GM18499 (cell line): ENCODE measurements around the gene CUX1.
"Not testable (repeated sequence)": the region's sequence is repeated elsewhere in the genome, so short reads cannot be mapped to it uniquely, and the experiment has no call there.

Experiments
- ATAC-seq: cut with Tn5 transposase; IDR thresholded peaks from one replicate; pipeline ENCODE4 v1.9.1; 2021; ENCODE audit warnings: moderate number of reproducible peaks; ENCODE audit not compliant: insufficient read depth, unreplicated experiment

The CUX1 gene

DNA sequence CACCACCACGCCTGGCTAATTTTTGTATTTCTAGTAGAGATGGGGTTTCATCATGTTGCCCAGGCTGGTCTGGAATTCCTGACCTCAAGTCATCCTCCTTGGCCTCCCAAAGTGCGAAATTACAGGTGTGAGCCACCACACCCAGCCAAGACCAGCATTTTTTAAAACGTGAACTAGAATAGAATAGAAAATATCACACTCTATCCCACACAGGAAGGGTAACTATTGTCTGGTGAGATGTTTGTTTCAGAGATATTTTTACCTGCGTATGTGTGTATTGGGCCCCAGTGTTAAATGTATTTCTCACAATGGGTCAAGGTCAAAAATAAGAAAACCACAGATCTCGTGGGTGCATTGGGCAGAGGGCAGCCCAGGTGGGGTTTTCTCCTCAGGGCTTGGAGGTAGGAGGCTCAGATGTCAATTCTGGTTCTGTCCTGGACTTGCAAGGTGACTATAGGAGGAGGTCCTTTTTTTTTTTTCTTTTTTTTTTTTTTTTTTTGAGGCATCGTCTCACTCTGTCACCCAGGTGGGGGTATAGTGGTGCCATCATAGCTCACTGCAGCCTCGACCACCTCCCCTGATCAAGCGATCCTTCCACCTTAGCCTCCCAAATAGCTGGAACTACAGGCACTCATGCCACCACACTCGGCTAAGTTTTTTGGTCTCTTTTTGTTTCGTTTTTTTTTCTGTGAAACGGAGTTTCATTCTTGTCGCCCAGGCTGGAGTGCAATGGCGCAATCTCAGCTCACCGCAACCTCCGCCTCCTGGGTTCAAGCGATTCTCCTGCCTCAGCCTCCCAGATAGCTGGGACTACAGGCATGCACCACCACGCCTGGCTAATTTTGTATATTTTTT, 488.2 kb downstream of the CUX1 start:
- ATAC-seq, result peak; percentile 28

DNA sequence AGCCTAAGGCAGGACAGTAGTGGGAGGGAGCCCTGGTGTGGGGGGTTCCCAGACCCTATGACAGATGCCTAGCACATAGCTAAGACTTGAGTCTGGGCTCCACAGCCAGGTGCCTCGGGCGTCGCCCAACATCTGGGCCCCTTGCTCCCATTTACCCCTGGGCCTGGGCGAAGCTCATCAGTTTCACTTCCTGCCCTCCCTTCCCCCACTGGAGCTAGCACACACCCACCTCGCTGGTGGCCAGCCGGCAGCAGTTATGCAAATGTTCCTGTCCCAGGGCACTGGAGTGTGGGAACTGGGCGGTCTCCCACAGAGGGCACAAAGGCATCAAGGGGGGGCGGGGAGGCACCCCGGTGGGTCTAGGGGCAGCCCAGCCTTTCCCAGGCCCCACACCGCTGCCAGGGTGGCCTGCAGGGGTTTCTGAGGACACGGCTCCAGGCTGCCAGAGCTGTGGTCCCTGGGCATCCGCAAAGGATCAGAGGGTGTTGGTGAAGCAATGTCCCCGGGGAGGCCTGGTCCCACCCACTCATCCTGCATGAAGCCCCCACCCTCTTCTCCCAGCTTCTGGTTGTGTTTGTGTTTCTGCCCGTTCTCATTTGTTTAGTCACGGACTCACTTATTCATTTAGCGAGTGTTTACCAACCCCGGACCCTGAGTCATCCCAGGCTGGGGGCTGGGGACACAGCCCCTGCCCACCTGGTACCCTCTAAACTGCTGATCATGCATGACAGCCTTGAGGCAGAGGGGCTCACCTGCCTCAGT, 489.7 kb downstream of the CUX1 start:
- ATAC-seq, result peak; percentile 49

DNA sequence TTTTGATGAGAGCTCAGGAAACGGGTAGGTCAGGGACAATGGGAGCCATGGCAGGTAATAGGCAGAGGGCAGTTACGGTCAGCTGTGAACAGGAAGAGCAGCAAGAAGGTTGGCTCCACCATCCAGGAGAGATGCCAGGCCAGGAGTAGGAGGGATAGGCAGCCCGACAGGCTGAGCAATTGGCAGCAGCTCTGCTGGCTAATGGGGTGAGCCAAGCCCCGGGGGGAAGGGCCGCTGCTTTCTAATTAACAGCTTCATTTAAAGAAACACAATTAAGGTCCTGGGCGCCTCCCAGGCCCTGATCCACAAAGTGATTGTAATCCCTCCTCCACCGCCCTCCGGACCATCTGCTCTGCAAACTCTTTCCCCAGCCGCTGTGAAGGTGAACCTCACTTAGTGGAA, 493.0 kb downstream of the CUX1 start:
- no peak for ATAC-seq

DNA sequence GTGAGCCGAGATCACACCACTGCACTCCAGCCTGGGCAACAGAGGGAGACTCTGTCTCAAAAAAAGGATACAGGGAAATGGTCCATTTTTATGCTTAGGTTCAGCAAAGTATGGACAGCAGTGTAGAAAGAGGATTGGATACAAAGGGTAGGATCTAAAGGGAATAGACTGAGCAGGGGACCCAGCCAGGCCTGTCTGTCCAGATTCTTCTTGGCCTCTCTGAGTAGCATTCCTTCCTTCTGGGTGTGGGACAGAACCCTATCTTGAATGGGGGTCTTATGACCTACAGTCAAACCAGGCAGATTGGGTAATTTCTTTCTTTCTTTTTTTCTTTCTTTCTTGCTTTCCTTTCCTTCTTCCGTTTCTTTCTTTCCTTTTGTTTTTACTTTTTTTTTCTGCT, 494.9 kb downstream of the CUX1 start:
- no peak for ATAC-seq

DNA sequence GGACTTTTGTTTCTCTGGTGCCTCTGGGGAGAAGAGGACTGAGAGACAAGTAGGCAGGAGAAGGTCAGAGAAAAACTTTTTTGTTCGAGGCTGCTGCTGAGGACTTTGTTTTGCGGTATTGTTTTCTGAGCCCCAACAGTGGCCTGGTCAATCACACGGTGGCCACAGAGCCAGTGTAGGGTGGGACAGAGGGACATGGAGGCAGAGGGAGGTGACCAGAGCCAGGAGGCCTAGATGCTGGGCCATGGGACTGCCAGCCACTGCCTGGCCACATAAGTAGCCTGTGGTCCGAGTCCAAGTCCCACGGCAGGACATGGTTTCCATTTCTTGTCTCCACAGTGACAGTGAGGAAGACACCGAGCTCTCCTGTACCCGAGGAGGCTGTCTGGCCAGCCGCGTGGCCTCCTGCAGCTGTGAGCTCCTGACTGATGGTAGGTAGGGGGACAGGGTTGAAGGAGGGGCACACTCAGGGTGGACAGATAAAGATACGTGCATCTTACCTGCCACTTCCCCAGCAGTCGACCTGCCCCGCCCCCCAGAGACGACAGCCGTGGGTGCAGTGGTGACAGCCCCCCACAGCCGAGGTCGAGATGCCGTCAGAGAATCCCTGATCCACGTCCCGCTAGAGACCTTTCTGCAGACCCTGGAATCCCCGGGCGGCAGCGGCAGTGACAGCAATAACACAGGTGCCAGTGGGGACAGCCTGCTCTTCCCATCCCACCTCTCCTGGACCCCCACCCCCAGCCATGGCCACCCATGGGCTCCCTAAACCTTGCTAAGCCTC, 496.8 kb downstream of the CUX1 start:
- ATAC-seq, result no peak

DNA sequence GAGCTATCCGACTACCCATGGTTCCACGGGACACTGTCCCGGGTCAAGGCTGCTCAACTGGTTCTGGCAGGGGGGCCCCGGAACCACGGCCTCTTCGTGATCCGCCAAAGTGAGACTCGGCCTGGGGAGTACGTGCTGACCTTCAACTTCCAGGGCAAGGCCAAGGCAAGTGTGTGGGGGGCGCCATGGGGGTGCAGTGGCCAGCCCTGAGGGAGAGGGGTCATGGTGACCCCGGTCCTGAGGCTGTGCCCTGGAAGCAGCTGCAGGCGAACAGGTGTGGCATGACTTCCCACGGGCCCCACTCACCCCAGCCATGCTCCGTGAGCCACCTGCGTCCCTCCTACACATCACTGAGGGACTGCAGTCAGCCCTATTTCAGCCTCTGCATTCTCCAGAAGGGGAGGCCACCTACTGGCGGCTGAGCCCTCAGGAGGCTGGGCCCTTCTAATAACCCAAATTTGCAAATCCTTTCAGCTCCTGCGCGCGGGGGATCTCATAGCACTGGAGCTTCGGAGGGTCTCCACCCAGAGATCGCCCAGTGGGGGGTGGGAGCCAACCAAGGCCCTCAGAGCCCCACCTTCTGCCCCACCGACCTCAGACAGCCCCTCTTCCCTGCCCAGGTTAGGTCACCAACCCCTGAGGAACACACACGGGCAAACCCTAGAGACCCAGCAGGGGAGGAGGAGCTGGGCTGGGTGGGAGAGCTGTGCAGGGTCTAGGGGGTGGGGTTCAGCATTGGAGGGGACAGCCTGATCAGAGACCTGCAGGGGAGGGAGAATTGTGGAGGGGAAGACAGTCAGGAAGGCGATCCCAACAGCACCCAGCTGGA, 500.0 kb downstream of the CUX1 start:
- ATAC-seq, result no peak

DNA sequence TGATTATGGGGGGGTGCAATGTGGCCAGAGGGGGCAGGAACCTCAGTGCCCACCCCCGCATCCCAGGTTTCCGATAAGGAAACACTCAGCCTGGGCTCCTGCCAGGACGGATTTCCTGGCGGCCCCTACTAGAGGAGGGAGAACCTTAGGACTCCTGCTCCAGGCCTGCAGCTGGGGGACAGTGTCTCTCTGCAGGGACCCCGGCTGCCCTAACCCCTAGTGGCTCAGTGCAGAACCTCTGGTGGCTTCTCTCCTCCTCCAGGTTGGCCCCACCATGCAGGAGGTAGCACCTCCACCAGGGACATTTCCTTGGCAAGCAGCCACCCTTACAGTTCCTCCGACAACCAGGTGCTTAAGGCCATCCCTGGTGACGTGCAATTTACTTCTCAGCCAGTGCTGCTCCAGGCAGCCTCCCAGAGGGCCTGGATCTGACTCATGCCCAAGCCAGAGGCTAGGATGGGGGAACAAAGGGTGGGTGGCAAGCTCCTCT, 501.1 kb downstream of the CUX1 start:
- no peak for ATAC-seq

DNA sequence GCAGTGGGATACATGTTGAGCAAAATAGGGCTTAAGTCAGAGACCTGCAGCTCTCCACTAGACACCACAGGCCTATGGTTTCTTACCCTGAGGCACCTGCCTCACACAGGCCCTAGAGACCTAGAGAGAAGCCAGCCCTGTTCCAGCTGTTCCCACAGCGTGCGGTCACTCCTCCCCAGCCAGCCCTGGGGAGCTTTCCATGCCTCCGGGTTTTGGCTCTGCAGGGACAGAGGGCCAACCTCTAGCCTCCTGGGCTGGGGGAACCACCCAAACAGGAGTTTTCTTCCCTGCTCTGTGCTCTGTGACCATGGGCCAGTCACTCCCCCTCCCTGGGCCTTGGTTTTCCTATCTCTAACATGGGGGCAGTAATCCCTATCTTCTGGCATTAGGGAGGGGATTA, 502.2 kb downstream of the CUX1 start:
- ATAC-seq, result no peak

DNA sequence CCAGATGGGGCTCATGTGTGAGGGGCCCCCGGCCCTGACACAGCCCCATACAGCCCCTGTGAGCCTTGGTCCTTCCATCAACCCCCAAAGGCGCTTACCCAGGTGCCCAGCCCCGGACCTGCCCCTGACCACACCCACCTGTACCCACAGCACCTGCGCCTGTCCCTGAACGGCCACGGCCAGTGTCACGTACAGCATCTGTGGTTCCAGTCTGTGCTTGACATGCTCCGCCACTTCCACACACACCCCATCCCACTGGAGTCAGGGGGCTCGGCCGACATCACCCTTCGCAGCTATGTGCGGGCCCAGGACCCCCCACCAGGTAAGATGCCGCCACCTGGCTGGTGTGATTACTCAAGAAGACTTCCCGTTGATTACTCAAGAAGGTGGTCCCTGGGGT, 502.8 kb downstream of the CUX1 start:
- ATAC-seq, result no peak

DNA sequence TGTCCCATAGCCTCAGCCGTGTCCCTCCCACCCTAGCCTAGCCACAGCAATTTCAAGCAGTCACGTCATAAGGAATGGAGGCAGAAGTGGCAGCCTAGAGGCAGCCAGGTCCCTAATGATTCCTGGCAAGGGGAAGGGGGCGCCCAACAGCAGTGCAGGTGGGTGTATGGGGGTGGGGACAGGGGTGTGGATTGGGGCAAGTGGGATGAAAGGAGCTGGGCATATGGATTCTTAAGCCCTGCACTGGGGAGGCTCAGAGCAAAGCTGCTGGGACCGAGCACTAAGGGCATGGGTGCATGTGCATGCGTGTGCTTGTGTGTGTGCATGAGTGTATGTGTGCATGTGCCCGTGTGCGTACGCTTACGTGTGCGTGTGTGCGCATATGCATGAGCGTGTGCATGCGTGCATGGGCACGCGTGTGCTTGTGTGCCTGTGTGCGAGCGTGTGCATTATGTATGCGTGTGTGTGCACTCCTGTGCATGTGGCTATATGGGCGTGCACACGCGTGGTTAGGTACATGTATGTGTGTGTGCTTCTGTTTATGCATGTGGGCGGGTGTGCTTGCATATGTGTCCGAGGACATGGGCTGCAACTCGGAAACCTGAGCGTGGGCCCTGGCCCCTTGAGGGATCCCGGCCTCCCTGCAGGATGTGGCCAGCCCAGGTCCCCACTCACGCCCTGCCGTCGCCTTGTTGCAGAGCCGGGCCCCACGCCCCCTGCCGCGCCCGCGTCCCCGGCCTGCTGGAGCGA, 503.4 kb downstream of the CUX1 start:
- ATAC-seq, result no peak

DNA sequence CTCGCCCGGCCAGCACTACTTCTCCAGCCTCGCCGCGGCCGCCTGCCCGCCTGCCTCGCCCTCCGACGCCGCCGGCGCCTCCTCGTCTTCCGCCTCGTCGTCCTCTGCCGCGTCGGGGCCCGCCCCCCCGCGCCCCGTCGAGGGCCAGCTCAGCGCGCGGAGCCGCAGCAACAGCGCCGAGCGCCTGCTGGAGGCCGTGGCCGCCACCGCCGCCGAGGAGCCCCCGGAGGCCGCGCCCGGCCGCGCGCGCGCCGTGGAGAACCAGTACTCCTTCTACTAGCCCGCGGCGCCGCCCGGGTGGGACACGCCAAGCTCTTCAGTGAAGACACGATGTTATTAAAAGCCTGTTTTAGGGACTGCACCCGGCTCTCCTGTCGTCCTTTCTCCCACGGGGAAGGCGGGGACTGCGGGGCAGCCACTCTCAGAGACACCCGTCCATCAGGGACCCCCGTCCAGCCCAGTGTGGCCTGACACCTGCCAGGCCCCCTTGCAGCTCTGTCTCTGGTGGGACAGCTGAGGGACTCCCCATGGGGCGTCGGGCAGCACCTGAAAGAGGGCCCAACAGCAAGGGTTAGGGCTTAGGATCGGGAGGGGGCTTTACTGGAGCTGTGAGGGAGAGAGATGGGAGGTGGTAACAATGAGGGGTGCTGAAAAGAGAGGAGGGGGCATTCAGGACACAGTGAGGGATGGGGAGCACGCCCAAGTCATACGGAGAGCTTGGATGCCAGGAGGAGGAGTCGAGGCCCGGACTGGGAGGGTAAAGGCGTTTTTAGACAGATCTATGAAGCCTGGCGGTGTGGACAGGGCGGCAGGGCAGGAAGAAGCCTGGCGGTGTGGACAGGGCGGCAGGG, 504.1 kb downstream of the CUX1 start:
- no peak for ATAC-seq

DNA sequence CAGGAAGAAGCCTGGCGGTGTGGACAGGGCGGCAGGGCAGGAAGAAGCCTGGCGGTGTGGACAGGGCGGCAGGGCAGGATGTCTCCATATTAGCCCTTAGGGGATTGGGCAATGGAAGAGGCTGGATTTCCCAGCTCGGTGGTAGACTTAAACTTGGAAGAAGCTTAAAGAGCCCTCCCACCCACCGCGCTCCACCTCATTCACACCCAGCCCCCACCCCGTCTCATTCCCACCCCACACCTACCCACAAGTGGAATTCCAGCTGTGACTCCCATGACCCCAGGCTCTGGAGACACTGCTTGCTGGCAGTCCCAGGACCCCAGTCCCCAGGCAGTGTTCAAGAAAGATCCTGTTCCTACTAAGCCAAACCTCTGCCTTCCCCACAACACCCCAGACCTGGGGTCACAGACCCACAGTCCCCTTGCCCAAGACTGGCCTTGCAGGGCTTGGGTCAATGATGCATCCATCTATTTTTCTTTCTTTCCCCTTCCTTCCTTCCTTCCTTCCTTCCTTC, 504.8 kb downstream of the CUX1 start:
- no peak for ATAC-seq

DNA sequence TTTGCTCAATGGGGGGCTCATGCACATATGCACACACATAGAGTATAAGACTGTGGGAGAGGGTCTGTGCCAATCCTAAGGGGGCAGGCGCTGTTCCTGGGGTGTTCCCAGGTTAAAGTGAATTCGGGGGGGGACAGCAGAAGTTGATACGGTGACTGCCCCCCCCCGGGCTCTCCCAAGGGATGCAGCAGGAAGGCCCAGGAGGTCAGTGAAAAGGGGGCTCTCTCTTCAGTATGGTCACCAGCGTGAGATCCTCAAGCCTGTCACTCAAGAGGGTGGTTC, 506.4 kb downstream of the CUX1 start:
- ATAC-seq, result no peak

DNA sequence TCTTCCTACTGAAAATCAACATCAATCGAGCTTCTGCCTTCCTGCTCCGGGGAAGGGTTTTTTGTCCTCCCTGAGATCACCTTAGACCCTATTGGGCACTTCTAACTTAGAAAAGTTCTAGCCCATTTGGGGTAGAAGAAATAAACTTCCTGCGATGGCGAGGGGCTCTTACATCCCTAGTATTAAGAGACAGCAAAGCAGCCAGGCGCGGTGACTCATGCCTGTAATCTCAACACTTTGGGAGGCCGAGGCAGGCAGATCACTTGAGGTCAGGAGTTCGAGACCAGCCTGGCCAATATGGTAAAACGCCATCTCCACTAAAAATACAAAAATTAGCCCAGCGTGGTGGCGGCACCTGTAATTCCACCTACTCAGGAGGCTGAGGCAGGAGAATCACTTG, 507.7 kb downstream of the CUX1 start:
- not testable (repeated sequence) for ATAC-seq

DNA sequence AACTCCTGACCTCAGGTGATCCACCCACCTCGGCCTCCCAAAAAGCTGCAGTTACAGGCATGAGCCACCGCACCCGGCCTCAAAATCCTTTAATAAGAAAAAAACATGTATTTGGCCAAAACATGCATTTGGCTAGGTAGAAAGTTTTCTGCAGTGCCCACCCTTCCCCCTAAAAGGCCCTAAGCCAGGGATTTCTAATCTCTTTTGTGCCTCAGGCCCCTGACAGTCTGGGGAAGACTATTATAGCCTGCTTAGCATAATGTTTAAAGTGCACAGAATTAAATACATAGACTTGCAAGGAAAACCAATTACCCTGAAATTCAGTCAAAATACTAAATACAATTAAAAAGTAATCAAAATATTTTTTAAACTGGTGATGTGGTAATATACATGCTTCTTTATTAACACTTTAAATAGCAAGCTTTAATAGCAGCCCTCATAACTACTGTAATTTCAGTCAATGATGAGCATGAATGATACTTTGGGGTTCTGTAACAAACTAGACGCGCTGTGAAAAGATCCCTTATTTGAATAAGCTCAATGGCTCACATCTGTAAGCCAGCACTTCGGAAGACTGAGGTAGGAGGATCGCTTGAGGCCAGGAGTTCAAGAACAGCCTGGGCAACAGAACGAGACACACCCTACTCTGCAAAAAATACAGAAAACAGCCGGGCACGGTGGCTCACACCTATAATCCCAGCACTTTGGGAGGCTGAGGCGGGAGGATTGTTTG, 508.9 kb downstream of the CUX1 start:
- no peak for ATAC-seq

DNA sequence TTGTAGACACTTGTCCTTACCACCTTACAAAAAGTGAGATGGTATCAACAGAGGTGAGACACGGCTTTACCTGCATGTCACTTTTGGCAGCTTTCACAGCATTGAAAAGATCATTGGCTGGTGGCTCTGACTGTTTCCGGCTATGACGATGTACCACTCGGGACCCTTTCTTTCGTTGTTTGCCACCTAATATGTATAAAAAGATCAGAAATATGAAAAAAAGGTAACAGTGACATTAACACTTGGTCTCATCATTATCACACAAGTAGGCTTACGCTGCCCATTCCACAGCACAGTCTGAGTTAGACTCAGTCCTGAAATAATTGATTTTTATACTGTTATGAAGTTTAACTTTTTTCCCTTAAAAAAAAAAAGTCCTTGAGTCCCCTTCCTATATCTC, 509.8 kb downstream of the CUX1 start:
- ATAC-seq, result not testable (repeated sequence)

DNA sequence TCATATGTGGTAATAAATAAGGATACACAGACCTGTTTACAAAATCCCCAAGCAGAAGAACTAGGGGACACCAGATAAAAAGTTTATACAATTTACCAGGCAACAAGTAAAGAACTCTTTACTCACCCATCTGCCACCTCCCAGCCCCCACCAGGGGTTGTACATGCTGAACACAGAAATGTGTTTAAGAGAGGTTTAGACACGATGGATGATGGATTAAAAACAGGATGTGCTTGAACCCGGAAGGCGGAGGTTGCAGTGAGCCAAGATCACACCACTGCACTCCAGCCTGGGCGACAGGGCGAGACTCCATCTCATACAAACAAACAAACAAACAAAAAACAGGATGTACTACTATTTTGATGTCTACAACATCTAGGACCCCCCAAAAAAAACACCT, 511.4 kb downstream of the CUX1 start:
- ATAC-seq, result not testable (repeated sequence)

DNA sequence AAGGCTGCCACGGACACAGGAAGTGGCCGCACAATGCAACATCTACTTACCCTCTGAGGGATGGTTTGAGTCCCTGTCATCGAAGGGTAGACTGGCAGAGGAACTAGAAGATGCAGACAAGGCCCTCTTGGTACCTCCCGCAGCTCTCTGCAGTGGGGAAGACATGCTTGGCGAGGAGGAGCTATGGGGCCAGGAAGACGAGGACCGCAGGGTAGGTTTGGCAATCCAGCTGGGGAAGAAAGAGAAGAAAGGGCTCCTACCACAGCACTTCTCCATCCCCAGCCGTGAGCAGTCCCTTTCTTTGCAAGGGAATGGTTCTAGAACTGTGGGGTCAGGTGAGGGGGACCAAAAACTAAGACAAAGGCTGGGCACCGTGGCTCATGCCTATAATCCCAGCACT, 511.9 kb downstream of the CUX1 start:
- not testable (repeated sequence) for ATAC-seq
